K562 treated with DMSO at 1 percent for 24 hours (cell line): Measurements from ENCODE around the gene SLC26A4. TPM values are rescaled to one million over a fixed set of nuclear protein-coding genes. Genes with fewer than 3 reads are reported as not detected.

Experiments
- total RNA-seq: library from RNA; unstranded; fragments of 300-600 nt; gene quantifications from 2 replicates; pipeline ENCODE4 v1.2.3, GENCODE V29; 2022; ENCODE audit warnings: low read depth; ENCODE audit not compliant: insufficient read depth

SLC26A4 gene
- 0.16 and 0.25 TPM in 2 replicates for total RNA-seq

DNA sequence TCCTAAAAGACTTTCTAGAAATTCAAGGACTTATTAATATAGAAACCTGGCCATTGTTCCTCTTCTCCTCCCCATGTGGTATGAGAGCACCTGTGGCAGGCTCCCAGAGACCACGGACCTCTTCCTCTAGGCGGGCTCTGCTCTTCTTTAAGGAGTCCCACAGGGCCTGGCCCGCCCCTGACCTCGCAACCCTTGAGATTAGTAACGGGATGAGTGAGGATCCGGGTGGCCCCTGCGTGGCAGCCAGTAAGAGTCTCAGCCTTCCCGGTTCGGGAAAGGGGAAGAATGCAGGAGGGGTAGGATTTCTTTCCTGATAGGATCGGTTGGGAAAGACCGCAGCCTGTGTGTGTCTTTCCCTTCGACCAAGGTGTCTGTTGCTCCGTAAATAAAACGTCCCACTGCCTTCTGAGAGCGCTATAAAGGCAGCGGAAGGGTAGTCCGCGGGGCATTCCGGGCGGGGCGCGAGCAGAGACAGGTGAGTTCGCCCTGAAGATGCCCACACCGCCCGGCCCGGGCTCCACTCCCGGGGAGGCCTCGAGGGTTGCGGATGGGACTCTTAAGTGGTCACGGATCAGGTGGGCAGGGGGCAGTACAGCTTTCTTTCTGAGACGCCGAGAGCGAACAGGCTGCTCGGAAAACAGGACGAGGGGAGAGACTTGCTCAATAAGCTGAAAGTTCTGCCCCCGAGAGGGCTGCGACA lies at the start of gene SLC26A4:
Gene SLC26A4, plus strand, starts transcription at position 448 of the 700 bp plus-strand sequence. CDS start 814 bp downstream, outside the sequence.

DNA sequence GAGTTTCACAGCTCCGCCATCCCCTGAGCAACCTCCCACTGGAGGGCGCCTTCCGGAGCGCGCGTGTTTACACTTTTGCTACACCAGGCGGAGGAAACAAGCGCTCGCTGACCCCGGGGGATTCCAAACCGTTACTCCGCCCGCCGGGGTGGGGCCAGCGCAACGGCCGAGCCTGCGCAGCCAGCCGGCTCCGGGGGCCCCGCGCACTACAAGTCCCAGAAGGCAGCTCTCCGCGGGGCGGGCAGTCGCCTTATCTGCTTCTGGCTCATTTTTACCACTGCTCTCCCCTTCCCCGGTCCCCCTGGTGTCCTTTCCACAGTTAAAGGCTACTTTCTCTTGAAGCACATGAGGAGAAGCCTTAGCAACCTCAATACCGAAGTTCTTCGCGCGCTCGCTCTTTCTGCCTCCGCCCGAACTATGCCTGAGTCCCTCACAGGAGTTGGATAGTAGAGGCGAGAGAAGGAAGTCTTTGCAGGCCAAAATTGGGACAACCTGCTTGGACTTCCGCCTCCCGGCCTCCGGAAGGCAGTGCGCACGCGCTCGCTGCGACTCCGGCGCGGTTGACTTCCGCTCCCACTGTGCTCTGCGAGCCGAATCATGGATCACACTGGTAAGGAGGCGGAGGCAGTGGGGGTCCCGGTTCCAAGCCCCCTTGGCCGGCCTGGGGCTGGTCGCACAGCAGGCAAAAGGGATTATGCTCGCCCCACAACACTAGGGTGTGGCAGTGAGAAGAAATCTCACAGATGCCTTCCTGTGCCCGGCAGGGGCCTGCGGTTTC lies 83.1 kb downstream of the SLC26A4 start, which contains the start of gene CBLL1:
Gene CBLL1, plus strand, starts transcription at position 576 of the 778 bp plus-strand sequence. Its CDS starts 22 bp downstream, at position 598.

Other genes with a start within 250 kb of the SLC26A4 start
- not detected in 2 replicates for gene GPR22, start 190.8 kb upstream of the SLC26A4 start, total RNA-seq
- gene COG5, start 96.9 kb upstream of the SLC26A4 start, total RNA-seq = 25.8 and 26.2 TPM in 2 replicates
- 7.4 and 10.8 TPM in 2 replicates for gene DUS4L, start 96.9 kb upstream of the SLC26A4 start, total RNA-seq
- gene BCAP29, start 80.6 kb upstream of the SLC26A4 start, total RNA-seq = 57.1 and 82.6 TPM in 2 replicates
- gene CBLL1, start 83.3 kb downstream of the SLC26A4 start, total RNA-seq = 26.7 and 28.9 TPM in 2 replicates
- not detected in 2 replicates for gene SLC26A3, start 142.4 kb downstream of the SLC26A4 start, total RNA-seq
- 249 and 281 TPM in 2 replicates for gene DLD, start 230.4 kb downstream of the SLC26A4 start, total RNA-seq